Right cardiac atrium (tissue), 5 donors: ENCODE measurements around the gene LZTS3. TPM values are rescaled to one million over a fixed set of nuclear protein-coding genes. Genes with fewer than 3 reads are reported as not detected.
A peak's percentile ranks its signal among the peaks of the same experiment; 100 is the strongest.
"Not testable (repeated sequence)": the region's sequence is repeated elsewhere in the genome, so short reads cannot be mapped to it uniquely, and the experiment has no call there.

Experiments
- ATAC-seq, 2 donors: fragments of 200-7000 bp; cut with Tn5 transposase; one replicate each; pipeline versions ENCODE4 v1.8.0 to v1.9.1; 2020; ENCODE audit warnings: moderate library complexity in 2 of 2, mild to moderate bottlenecking in 1 of 2
- DNase-seq, 3 donors: peaks; one replicate each; pipeline ENCODE4 v3.0.0-alpha.2; 2020
- H3K27ac ChIP-seq: one replicate; pipeline ENCODE4 v1.5.1; 2013; ENCODE audit warnings: mild to moderate bottlenecking, low read length, control low read depth, moderate library complexity
- H3K27me3 ChIP-seq: one replicate; pipeline ENCODE4 v1.6.1; 2013; ENCODE audit not compliant: control insufficient read depth, insufficient read depth
- H3K4me1 ChIP-seq: one replicate; pipeline ENCODE4 v1.6.1; 2013; ENCODE audit warnings: low read length; ENCODE audit not compliant: control insufficient read depth, insufficient read depth
- H3K4me3 ChIP-seq: one replicate; pipeline ENCODE4 v1.5.1; 2013; ENCODE audit warnings: low read length, control low read depth
- H3K9me3 ChIP-seq: one replicate; pipeline ENCODE4 v1.6.1; 2013; ENCODE audit warnings: low read length; ENCODE audit not compliant: control insufficient read depth
- whole genome bisulfite sequencing: extraction: QIAGEN DNeasy Blood & Tissue Kit; methylation state at CpG from one replicate; pipeline ENCODE4 v1.1.7; 2013; 5-methylcytosine and 5-hydroxymethylcytosine counted together
- intact Hi-C, 4 donors: fragments of 100-400 bp; cut with DNase I; formaldehyde crosslinking; loops; one replicate each; pipeline versions ENCODE4 v1.11.0 to v1.14.0; 2022 to 2023
- long read RNA-seq, 4 donors: library from polyadenylated mRNA; unstranded; transcript quantifications; one replicate each; pipeline ENCODE4 v2.0.0, GENCODE V29; 2020 to 2021
- polyA plus RNA-seq: library from polyadenylated mRNA; stranded (reverse); fragments of 200-250 nt; gene quantifications from one replicate; pipeline ENCODE4 v1.2.3, GENCODE V29; 2013
- total RNA-seq, 4 donors: library from RNA; stranded (reverse); fragmentation: NEBNext Ultra II Directional; extraction: Animal tissue kit (Norgen Biotek cat#: 25700); gene quantifications; one replicate each; pipeline ENCODE4 v1.2.1, GENCODE V29; 2021
- donor health status: healthy with polysubstance abuse.
- donor health status: DM: no; HTN: yes; CAD: no.
- donor health status: DM: no; HTN: no; CAD: no.
- donor health status: DM: no; HTN: yes; CAD: no; lungs with severe emphysema.
- donor health status: DM: yes; HTN: yes; CAD: no.

Gene LZTS3
- total RNA-seq (10 to 100 TPM; 14.1 to 26.9 (median 23.0) TPM), polyA plus RNA-seq (16.8 TPM)
- long read RNA-seq, donor 1, full-length matches to known transcripts, result 7 of 47 reads
- long read RNA-seq, donor 1, partial matches to known transcripts, result 12 of 47 reads
- long read RNA-seq, donor 1, other reads (novel, unspliced or antisense), result 28 of 47 reads
- long read RNA-seq, donor 2, full-length matches to known transcripts, result 12 of 72 reads
- long read RNA-seq, donor 2, partial matches to known transcripts, result 19 of 72 reads
- long read RNA-seq, donor 2, other reads (novel, unspliced or antisense), result 41 of 72 reads
- long read RNA-seq, donor 3, partial matches to known transcripts, result 6 of 6 reads
- long read RNA-seq, donor 3, other reads (novel, unspliced or antisense), result 0 of 6 reads
- long read RNA-seq, donor 4, full-length matches to known transcripts, result 19 of 63 reads
- long read RNA-seq, donor 4, partial matches to known transcripts, result 20 of 63 reads
- long read RNA-seq, donor 4, other reads (novel, unspliced or antisense), result 24 of 63 reads

DNA sequence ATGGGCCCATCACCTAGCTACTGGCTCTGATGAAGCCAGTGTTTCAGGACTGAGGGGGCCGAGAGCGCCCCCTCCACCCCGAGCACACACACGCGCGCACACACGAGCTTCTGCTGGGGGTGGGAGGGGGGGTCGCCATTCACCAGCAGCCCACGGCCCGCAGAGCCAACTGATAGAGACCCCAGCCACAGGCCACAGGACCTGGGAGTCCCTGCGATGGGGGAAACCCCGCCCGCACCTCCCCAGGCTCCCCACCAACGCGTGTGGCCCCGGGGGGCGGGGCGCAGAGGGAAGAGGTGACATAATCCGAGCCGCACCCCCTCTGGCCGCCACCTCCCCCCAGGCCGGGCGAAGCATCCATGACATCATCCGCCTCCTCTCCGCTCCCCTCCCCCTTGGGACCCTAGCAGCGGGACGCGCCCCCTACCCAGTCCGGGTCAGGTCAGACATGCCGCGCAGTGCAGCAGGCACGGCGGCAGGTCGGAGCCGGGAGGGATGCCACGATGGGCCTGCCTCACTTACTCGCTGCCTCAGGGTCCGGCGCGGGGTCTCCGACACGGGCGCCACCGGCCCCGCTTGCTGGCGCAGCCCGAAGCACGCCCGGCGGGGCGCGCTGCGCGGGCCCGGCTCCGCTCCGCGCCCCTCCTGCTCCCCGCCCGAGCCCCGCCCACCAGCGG is at the start of gene LZTS3:
LZTS3 (minus strand) TSS at position 617 of the 677 bp plus-strand sequence. CDS start 6,386 bp downstream, outside the sequence.
- no peaks in the 10 kb centered on the region for H3K9me3 ChIP-seq
- no peaks in the 10 kb centered on the region for H3K27me3 ChIP-seq
- H3K4me1 ChIP-seq, result no peaks in the 10 kb centered on the region
- peak within 1 kb of the TSS; percentile 40 for H3K27ac ChIP-seq
- intact Hi-C loops, result no loop called here
- WGBS, result under 1% methylated on average over 62 of the region's 62 CpGs
- DNase-seq, result peak; percentile 83 to 91 (median 90)
- ATAC-seq, result peak; percentile 69 to 72
- H3K4me3 ChIP-seq, result peak within 1 kb of the TSS; percentile 66

DNA sequence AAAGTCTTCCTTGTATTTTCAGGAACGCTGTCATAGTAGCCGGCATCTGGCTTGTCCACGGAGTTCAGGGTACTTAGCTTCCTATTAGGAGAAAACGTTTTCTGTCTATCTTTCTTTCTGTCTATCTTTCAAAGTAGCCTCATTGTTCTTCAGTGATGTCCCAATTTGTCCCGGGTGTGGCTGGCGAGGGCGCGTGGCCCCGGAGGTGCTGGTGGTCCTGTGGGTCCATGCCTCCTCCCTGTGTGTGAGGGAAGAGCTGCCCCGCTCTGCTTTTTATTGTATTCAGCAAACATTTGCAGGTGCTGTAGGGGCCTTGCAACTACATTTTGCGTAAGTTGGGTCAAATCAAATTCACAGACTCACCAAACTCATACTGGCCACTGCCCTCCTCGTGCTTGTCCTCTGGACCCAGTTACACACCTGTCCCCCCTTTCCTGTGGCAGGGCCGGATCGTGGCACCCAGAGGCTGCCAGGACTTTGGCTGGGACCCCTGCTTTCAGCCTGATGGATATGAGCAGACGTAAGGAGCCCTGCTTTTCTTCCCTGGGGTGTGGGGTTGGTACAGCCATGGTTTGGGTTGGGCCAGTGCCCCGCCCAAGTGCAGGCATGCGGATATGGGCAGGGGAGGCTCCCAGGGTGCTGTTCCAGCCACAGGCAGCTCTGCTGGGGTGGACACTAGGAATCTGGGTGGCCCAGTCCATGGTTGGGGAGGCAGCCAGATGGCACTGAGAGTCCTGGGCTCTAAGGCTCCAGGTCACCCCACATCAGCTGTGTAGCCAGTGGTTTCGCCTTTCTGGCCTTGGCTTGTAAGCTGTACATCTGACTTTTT is 48.3 kb upstream of the LZTS3 start:
- intact Hi-C loops, result no loop called here
- Histone ChIP-seq H3K4me3 (no peak overlapping the region), H3K27me3 (no peaks in the 10 kb centered on the region), H3K9me3 (no peaks in the 10 kb centered on the region), H3K27ac (no peak overlapping the region), H3K4me1 (no peaks in the 10 kb centered on the region)
- ATAC-seq, result no peak
- no peak for DNase-seq
- WGBS, result 84% methylated on average over 18 of the region's 18 CpGs

DNA sequence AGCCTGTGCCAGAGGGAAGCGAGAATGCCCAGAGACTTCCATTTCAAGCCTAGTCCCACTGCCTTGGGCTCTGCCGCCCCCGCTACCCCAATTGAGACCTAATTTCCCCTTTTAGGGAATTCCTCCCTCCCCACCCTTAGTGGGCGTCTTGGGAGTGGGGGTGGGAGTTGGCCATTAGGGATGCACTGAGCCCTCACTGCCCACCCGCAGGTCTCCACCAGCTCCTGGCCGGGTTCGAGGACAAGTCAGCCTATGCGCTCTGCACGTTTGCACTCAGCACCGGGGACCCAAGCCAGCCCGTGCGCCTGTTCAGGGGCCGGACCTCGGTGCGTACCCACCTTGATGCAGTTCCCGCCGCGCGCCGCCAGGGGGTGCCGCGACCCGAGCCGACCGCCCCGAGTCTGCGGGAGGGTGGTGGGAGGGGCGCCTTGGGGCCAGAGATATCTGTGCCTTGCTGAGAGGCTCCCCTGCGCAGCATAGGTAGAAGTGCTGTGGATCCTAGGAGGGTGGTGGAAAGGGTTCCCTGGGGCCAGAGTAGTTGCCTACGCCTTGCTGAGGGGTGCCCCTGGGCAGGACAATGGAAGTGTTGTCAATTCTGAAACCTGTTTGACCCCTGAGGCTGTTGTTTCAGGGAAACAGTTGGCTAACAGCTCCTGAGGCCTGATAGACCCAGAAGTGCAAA is 45.1 kb upstream of the LZTS3 start:
- peak; percentile 65 to 83 (median 81) for DNase-seq
- ATAC-seq, result peak; percentile 76 to 80
- no peak overlapping the region for H3K27ac ChIP-seq
- no peaks in the 10 kb centered on the region for H3K27me3 ChIP-seq
- no peaks in the 10 kb centered on the region for H3K4me1 ChIP-seq
- WGBS, result 21% methylated on average over 30 of the region's 30 CpGs
- intact Hi-C loops, result no loop called here
- no peak overlapping the region for H3K4me3 ChIP-seq
- H3K9me3 ChIP-seq, result no peaks in the 10 kb centered on the region

DNA sequence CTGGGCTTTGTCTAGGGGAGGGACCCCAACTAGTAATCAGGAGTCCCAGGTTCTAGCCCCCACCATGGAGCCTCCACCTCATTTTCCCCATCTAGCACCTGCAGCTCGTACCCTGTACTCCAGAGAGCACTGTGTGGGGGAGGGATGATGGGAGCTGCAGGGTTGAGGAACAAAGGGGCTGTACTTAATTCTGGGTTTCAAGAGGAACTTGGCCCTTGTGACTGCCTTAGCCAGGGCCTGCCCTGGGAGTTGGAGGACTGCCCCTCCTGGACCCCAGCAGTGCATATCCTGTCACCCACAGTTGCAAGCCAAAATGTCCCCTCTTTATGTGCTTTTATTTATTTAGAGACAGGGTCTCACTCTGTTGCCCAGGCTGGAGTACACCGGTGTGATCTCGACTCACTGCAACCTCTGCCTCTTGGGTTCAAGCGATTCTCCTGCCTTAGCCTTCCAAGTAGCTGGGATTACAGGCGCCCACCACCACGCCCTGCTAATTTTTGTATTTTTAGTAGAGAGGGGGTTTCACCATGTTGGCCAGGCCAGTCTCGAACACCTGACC is 42.1 kb upstream of the LZTS3 start:
- H3K9me3 ChIP-seq, intact Hi-C loops, H3K4me1 ChIP-seq, H3K27me3 ChIP-seq, H3K4me3 ChIP-seq, ATAC-seq, H3K27ac ChIP-seq: not testable (repeated sequence)
- DNase-seq, result peak in 1 of 3 donors; percentile 17
- WGBS, result 89% methylated on average over 7 of the region's 7 CpGs

DNA sequence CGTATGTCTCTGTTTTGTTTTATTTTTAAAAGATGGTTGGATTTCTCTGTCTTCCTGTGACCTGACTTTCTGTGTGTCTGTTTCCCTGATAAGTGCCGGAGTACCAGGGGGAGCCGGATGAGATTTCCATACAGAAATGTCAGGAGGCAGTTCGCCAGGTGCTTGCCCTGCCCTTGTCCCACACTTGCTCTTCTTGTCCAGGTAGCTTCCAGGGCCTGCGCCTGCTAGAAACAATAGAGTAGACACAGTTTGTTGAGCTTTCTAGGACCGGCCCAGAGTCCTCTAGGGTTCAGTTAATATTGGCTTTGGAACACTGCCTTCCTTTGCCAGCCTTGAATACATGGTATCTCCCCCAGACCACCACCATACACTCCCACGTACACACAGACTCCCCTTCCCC is 39.9 kb upstream of the LZTS3 start:
- peaks cover 9% of the 10 kb centered on the region for H3K4me1 ChIP-seq
- H3K27me3 ChIP-seq, result no peaks in the 10 kb centered on the region
- no peak overlapping the region for H3K27ac ChIP-seq
- H3K4me3 ChIP-seq, result no peak overlapping the region
- DNase-seq (no peak), ATAC-seq (no peak)
- 91% methylated on average over 7 of the region's 7 CpGs for WGBS
- no peaks in the 10 kb centered on the region for H3K9me3 ChIP-seq
- intact Hi-C loops, result no loop called here

DNA sequence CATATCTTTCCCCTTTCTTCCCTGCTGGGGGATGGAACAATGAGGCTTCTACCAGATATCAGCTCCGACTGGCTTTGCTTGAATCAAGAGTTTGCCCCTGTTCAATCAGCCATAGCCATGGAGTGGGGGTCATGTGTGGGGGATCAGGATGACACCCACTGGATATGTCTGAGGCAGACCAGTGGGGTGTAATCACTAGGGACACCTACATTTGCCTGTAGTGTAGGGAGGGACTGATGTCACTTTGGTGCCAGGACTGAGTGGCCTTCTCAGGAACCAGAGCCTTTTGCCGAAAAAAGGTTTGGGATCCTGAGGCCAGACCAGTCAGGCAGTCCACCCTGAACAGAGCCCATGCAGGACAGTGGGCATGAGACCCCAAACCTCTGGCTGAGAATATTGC is 37.0 kb upstream of the LZTS3 start:
- 72% methylated on average over 2 of the region's 2 CpGs for WGBS
- no peaks in the 10 kb centered on the region for H3K9me3 ChIP-seq
- ATAC-seq (no peak), DNase-seq (no peak)
- peaks cover 9% of the 10 kb centered on the region for H3K4me1 ChIP-seq
- intact Hi-C loops, result no loop called here
- no peaks in the 10 kb centered on the region for H3K27me3 ChIP-seq
- H3K4me3 ChIP-seq, result peak overlapping the region; percentile 95
- no peak overlapping the region for H3K27ac ChIP-seq

DNA sequence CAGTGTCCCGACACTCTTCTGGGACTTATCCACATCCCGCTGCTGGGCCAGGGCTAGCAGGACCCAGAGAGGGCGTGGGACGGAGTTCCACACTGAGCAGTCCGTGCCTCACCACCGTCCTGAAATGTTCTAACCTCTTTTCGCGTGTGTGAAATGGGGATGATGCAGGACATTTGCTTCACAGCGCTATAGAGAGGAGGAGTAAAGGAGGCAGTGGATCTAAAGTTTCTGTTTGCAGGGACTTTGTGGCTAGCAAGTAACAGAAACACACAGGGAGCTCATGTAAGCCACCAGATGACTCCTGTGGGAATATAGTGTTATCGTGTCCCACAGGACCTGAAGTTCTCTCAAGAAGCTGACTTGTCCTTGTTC is 36.6 kb upstream of the LZTS3 start:
- WGBS, result 3% methylated on average over 10 of the region's 10 CpGs

DNA sequence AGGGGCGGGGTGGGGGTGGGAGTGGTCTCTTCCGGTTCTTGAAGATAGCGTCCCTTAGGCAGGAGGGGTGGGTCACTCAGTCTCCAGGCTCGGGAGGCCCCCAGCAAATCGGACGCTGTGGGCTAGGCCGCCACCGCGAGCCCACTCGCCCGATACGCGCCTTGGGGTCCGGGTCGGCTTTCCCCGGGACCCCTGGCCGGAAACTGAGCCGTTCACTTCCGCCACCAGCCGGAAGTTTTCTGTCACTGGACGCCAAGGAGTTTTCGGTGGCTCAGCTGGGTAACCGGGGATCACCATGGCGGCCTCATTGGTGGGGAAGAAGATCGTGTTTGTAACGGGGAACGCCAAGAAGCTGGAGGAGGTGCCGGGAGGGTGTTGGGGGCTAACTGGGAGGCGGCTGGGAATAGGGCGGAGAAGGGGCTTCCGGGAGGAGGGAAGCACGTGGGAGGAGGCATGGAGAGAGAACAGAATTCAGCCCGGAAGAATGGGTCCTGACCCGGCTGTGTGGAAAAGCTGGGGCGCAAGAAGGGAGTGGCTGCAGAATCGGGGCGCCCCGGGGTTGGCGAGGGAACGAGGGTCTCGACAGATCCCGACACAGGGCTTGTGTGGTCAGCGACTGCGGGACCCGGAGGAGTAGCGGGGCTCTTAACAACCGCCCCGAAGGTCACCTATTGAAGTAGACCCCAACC is 36.1 kb upstream of the LZTS3 start, which contains the start of gene ITPA:
ITPA (plus strand) TSS at position 242 of the 689 bp plus-strand sequence; CDS start at position 296, 54 bp downstream.
- Histone ChIP-seq H3K27me3 (no peaks in the 10 kb centered on the region), H3K4me1 (peaks cover 9% of the 10 kb centered on the region), H3K27ac (peak within 1 kb of the TSS; percentile 83), H3K9me3 (no peaks in the 10 kb centered on the region), H3K4me3 (peak within 1 kb of the TSS; percentile 95)
- under 1% methylated on average over 48 of the region's 48 CpGs for WGBS
- DNase-seq (peak; percentile 51 to 77 (median 70)), ATAC-seq (peak; percentile 69 to 74)
- intact Hi-C loops, result no loop called here

More for the DNA sequence above, 36.6 kb upstream of the LZTS3 start:
- H3K27ac ChIP-seq, result no peak overlapping the region
- peak overlapping the region; percentile 95 for H3K4me3 ChIP-seq
- DNase-seq (no peak), ATAC-seq (peak; percentile 27 to 49)
- intact Hi-C loops, result no loop called here
- H3K9me3 ChIP-seq, result no peaks in the 10 kb centered on the region
- H3K27me3 ChIP-seq, result no peaks in the 10 kb centered on the region
- H3K4me1 ChIP-seq, result peaks cover 9% of the 10 kb centered on the region

DNA sequence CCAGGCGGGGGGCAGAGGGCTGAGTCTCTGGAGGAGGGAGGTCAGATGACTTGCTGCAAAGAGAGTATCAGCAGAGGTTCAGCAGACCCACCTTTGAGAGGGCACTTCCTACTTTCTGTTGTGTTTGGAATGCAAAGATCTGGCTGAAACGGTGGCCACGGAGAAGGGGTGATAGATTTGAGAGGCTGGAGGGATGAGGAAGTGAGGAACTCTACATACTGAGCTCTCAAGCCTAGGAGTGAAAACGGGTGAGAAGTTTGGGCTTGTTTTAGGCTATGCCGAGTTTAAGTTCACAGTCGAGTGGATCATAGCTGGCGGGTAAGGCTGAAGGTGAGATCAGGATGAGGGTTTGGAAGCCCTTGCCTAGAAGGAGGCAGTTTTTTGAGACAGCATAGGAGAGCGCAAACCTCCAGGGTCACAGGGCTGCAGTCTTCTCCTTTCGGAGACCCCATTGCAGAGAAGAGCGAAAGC is 35.5 kb upstream of the LZTS3 start:
- Histone ChIP-seq H3K4me3 (peak overlapping the region; percentile 95), H3K4me1 (peaks cover 9% of the 10 kb centered on the region), H3K9me3 (no peaks in the 10 kb centered on the region), H3K27ac (peak overlapping the region; percentile 83), H3K27me3 (no peaks in the 10 kb centered on the region)
- intact Hi-C loops, result no loop called here
- peak in 1 of 2 donors; percentile 2 for ATAC-seq
- DNase-seq, result no peak
- 5% methylated on average over 10 of the region's 10 CpGs for WGBS
